Thyroid gland (tissue), 4 donors: ENCODE data around the gene CHSY1.

Experiments
- POLR2A ChIP-seq, 2 donors: fragments of 450-650 bp; IDR thresholded peaks; one replicate each; pipeline ENCODE4 v1.6.1; 2017; ENCODE audit warnings: antibody characterized with exemption in 2 of 2, mild to moderate bottlenecking in 2 of 2, moderate library complexity in 1 of 2
- TF ChIP-seq, protein P1 (sequence below), 6 experiments: fragments of 200-600 bp in 3 of 6; fragments of 450-650 bp in 3 of 6; sonication (generic) in 3 of 6; IDR thresholded peaks; one replicate each; pipeline ENCODE4 v1.5.1; 2016 to 2019; ENCODE audit warnings: antibody characterized with exemption in 6 of 6, mild to moderate bottlenecking in 2 of 6, inconsistent platforms in 1 of 6, moderate library complexity in 1 of 6

DNA sequence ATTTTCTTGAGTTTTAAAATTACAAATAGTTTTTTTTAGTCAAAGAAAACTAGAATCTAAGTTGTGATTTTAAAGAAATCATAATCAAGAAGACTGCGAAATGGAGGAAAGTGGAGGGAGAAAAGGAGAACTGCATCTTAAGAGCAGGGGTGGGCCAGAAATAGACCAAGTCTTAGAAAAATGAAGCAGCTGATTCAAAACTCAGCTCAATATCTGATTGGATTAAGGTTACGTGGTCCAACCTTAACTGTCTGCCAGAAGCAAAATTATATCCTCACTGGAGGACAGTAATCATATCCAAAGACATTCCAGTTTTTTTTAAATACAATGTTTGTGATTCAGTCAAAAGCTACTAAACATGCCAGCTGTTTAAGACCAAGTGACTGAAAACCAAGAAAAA, 41.4 kb downstream of the CHSY1 start:
- TF ChIP-seq, protein P1, sequence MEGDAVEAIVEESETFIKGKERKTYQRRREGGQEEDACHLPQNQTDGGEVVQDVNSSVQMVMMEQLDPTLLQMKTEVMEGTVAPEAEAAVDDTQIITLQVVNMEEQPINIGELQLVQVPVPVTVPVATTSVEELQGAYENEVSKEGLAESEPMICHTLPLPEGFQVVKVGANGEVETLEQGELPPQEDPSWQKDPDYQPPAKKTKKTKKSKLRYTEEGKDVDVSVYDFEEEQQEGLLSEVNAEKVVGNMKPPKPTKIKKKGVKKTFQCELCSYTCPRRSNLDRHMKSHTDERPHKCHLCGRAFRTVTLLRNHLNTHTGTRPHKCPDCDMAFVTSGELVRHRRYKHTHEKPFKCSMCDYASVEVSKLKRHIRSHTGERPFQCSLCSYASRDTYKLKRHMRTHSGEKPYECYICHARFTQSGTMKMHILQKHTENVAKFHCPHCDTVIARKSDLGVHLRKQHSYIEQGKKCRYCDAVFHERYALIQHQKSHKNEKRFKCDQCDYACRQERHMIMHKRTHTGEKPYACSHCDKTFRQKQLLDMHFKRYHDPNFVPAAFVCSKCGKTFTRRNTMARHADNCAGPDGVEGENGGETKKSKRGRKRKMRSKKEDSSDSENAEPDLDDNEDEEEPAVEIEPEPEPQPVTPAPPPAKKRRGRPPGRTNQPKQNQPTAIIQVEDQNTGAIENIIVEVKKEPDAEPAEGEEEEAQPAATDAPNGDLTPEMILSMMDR (IDR thresholded peaks at IDR 0.05), result no peak
- no peak for TF ChIP-seq POLR2A (IDR thresholded peaks at IDR 0.05)
